GM18858 (cell line): ENCODE measurements around the gene JARID2.

Experiments
- ATAC-seq: cut with Tn5 transposase; IDR thresholded peaks from one replicate; pipeline ENCODE4 v1.9.1; 2021; ENCODE audit not compliant: unreplicated experiment

Gene JARID2

GRCh38 chr6:15555101-15556038 is 309.5 kb downstream of the JARID2 start:
- ATAC-seq: no peak

GRCh38 chr6:15556711-15557110 is 310.8 kb downstream of the JARID2 start:
- no peak for ATAC-seq

- ATAC-seq: no peak
Measured at GRCh38 chr6:15557174-15557573, 311.3 kb downstream of the JARID2 start.

- no peak for ATAC-seq
Measured at GRCh38 chr6:15560713-15561112, 314.8 kb downstream of the JARID2 start.

GRCh38 chr6:15561447-15562199 is 315.8 kb downstream of the JARID2 start:
- no peak for ATAC-seq

DNA sequence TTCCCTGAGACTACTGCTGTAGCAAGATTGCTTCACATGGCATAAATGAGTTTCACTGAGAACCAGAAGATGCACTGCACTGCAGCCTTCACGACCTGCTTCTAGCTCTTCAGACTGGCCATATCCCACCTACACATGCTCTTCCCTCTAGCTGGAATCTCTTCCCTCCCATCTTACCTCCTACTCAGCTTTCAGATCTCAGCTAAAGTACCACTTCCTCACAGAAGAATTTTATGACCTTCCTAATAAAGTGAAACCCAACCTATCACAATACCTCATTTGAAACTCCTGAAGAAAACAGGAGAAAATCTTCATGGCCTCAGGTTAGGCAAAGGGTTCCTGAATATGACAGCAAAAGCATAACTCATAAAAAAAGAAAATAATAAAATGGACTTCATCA is 317.1 kb downstream of the JARID2 start:
- no peak for ATAC-seq

DNA sequence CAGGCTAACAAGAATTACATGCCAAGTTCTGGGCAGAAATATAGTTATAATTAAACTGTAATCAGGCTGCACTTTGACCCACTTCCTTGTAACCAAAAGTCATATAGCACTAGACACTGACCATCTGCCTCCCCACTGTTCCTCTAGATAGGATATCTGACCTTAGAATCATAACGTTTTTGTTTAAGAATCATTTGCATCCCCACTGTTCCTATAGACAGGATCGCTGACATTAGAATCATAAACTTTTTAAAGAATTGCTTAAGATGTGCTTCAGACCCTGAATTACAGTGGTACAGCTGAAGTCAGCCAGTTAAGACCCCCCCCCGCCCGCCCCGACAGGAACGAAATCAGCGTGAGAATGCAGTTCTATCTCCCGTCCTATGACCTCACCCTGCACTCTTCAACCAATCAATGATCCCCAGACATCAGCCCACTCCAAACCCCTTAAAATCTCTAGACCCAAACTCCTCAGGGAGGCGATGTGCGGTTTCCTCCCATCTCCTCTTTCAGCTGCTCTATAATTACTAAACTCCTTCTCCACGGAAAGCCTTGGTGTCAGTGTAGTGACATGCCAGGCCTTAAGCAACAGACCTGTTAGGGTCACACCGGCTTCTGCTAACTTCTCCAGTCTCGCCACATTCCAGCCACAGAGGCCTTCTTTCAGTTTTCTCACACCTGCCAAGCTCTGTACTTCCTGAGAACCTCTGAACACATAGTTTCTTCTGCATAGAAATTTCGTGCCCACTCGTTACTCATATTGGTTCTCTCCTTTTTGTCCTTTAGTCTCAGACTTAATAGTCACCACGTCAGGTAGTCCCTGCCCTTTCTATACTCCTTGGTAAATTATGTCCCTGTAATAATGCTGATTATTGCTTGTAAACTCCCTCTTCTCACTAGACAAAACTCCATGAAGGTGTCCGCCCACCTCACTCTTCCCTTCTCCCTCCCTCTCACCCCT is 323.4 kb downstream of the JARID2 start:
- ATAC-seq: no peak

- no peak for ATAC-seq
Measured at GRCh38 chr6:15570171-15570570, 324.3 kb downstream of the JARID2 start.
